Thyroid gland (tissue), 4 donors: ENCODE data around the gene CIT. TPM values are rescaled to one million over a fixed set of nuclear protein-coding genes. Genes with fewer than 3 reads are reported as not detected.

Source experiments
- DNase-seq, 2 donors: peaks; one replicate each; pipeline ENCODE4 v3.0.0-alpha.2; 2019
- H3K27ac ChIP-seq, 3 donors: fragments of 200-600 bp; sonication (generic); 1 replicate in 2 of 3; 2 replicates in 1 of 3; pipeline ENCODE4 v1.5.1; 2016 to 2019; ENCODE audit warnings: mild to moderate bottlenecking in 1 of 3, moderate library complexity in 1 of 3
- H3K27me3 ChIP-seq: fragments of 200-600 bp; sonication (generic); one replicate; pipeline ENCODE4 v1.5.1; 2019
- H3K36me3 ChIP-seq, 2 donors: fragments of 200-600 bp; sonication (generic); one replicate each; pipeline ENCODE4 v1.5.1; 2016 to 2019
- H3K4me1 ChIP-seq, 2 donors: fragments of 200-600 bp; sonication (generic); one replicate each; pipeline ENCODE4 v1.5.1; 2017 to 2019
- H3K4me3 ChIP-seq, 3 donors: fragments of 200-600 bp; sonication (generic); replicated peaks in 1 of 3; 1 replicate in 2 of 3; 2 replicates in 1 of 3; pipeline ENCODE4 v1.5.1; 2016; ENCODE audit warnings: mild to moderate bottlenecking in 1 of 3
- H3K9me3 ChIP-seq: fragments of 200-600 bp; sonication (generic); one replicate; pipeline ENCODE4 v1.5.1; 2017
- POLR2A ChIP-seq, 2 donors: fragments of 450-650 bp; IDR thresholded peaks; one replicate each; pipeline ENCODE4 v1.6.1; 2017; ENCODE audit warnings: antibody characterized with exemption in 2 of 2, mild to moderate bottlenecking in 2 of 2, moderate library complexity in 1 of 2
- WGBS, 2 donors: methylation state at CpG; one replicate each; pipeline ENCODE4 v1.1.5; 2017; 5-methylcytosine and 5-hydroxymethylcytosine counted together
- intact Hi-C: fragments of 100-400 bp; cut with DNase I; formaldehyde crosslinking; loops from one replicate; pipeline ENCODE4 v1.15.1; 2023
- total RNA-seq, 4 donors: library from RNA; depleted of rRNA; stranded (reverse); fragments of >200 nt; gene quantifications; one replicate each; pipeline ENCODE4 v1.2.3, GENCODE V29; 2016
- TF ChIP-seq, protein P1 (sequence below), 6 experiments: fragments of 200-600 bp in 3 of 6; fragments of 450-650 bp in 3 of 6; sonication (generic) in 3 of 6; IDR thresholded peaks; one replicate each; pipeline ENCODE4 v1.5.1; 2016 to 2019; ENCODE audit warnings: antibody characterized with exemption in 6 of 6, mild to moderate bottlenecking in 2 of 6, inconsistent platforms in 1 of 6, moderate library complexity in 1 of 6

The CIT gene
- total RNA-seq, 4 donors from 2014 or later = 1.8 to 9.1 (median 6.4) TPM

DNA sequence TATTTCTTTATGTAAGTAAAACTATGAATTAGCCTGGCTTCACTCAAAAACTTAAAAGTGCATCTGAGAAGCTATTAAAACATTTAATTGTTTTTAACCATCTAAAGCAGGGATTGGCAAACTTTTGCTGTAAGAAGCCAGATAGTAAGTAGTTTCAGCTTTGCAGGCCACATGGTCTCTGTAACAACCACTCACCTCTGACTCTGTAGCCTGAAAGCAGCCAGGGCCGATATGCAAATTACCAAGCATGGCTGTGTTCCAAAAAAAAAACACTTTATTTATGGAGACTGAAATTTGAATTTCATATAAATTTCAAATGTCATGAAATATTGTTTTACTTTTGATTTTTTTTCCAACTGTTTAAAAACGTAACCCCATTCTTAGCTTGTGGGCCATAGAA is 95.3 kb downstream of the CIT start:
- Histone ChIP-seq H3K36me3 (no peaks in the 10 kb centered on the region), H3K4me3 (no peak overlapping the region), H3K27ac (no peak overlapping the region), H3K4me1 (no peaks in the 10 kb centered on the region), H3K27me3 (no peaks in the 10 kb centered on the region), H3K9me3 (no peaks in the 10 kb centered on the region)
- no peak for DNase-seq
- no peak for TF ChIP-seq POLR2A (IDR thresholded peaks at IDR 0.05)
- TF ChIP-seq, protein P1, sequence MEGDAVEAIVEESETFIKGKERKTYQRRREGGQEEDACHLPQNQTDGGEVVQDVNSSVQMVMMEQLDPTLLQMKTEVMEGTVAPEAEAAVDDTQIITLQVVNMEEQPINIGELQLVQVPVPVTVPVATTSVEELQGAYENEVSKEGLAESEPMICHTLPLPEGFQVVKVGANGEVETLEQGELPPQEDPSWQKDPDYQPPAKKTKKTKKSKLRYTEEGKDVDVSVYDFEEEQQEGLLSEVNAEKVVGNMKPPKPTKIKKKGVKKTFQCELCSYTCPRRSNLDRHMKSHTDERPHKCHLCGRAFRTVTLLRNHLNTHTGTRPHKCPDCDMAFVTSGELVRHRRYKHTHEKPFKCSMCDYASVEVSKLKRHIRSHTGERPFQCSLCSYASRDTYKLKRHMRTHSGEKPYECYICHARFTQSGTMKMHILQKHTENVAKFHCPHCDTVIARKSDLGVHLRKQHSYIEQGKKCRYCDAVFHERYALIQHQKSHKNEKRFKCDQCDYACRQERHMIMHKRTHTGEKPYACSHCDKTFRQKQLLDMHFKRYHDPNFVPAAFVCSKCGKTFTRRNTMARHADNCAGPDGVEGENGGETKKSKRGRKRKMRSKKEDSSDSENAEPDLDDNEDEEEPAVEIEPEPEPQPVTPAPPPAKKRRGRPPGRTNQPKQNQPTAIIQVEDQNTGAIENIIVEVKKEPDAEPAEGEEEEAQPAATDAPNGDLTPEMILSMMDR (IDR thresholded peaks at IDR 0.05) = no peak
- WGBS, 2 donors = 89% methylated on average over 2 of the region's 2 CpGs
- intact Hi-C loops = loop anchor here (5.0 kb wide), 1 partner anchor 120 kb away; no protein-coding TSS in a partner anchor

GRCh38 chr12:119780786-119781434 is 96.2 kb downstream of the CIT start:
- WGBS, 2 donors = 29 to 42% methylated on average over 8 of the region's 8 CpGs
- H3K4me3 ChIP-seq = no peak overlapping the region
- H3K9me3 ChIP-seq = no peaks in the 10 kb centered on the region
- no peak for TF ChIP-seq POLR2A (IDR thresholded peaks at IDR 0.05)
- TF ChIP-seq, protein P1 (IDR thresholded peaks at IDR 0.05) = peak in 5 of 6 experiments; percentile 76 to 86 (median 81)
- no peaks in the 10 kb centered on the region for H3K4me1 ChIP-seq
- DNase-seq = peak; percentile 71 to 73
- H3K27me3 ChIP-seq = no peaks in the 10 kb centered on the region
- intact Hi-C loops = loop anchor here (5.0 kb wide), 1 partner anchor 119 kb away; no protein-coding TSS in a partner anchor
- H3K36me3 ChIP-seq = no peaks in the 10 kb centered on the region
- no peak overlapping the region for H3K27ac ChIP-seq

GRCh38 chr12:119775246-119775895 is 101.7 kb downstream of the CIT start:
- WGBS, 2 donors = 96 to 97% methylated on average over 7 of the region's 7 CpGs
- no peaks in the 10 kb centered on the region for H3K27me3 ChIP-seq
- TF ChIP-seq, protein P1 (IDR thresholded peaks at IDR 0.05) = no peak
- TF ChIP-seq POLR2A (IDR thresholded peaks at IDR 0.05) = no peak
- no peak overlapping the region for H3K27ac ChIP-seq
- intact Hi-C loops = no loop called here
- no peak for DNase-seq
- H3K4me1 ChIP-seq = no peaks in the 10 kb centered on the region
- no peaks in the 10 kb centered on the region for H3K9me3 ChIP-seq
- no peaks in the 10 kb centered on the region for H3K36me3 ChIP-seq
- H3K4me3 ChIP-seq = no peak overlapping the region

- Histone ChIP-seq H3K27me3 (no peaks in the 10 kb centered on the region), H3K4me1 (no peaks in the 10 kb centered on the region), H3K27ac (no peak overlapping the region), H3K9me3 (no peaks in the 10 kb centered on the region), H3K4me3 (no peak overlapping the region), H3K36me3 (no peaks in the 10 kb centered on the region)
- TF ChIP-seq, protein P1 (IDR thresholded peaks at IDR 0.05) = no peak
- no peak for TF ChIP-seq POLR2A (IDR thresholded peaks at IDR 0.05)
- 91 to 95% methylated on average over 4 of the region's 4 CpGs for WGBS, 2 donors
- no peak for DNase-seq
- intact Hi-C loops = no loop called here
These were observed 104.7 kb downstream of the CIT start for GRCh38 chr12:119772431-119772830.

GRCh38 chr12:119770146-119770545 is 107.0 kb downstream of the CIT start:
- Histone ChIP-seq H3K4me3 (no peak overlapping the region), H3K27me3 (no peaks in the 10 kb centered on the region), H3K36me3 (no peaks in the 10 kb centered on the region), H3K27ac (no peak overlapping the region), H3K4me1 (no peaks in the 10 kb centered on the region), H3K9me3 (no peaks in the 10 kb centered on the region)
- TF ChIP-seq POLR2A (IDR thresholded peaks at IDR 0.05) = no peak
- 94 to 97% methylated on average over 5 of the region's 5 CpGs for whole genome bisulfite sequencing, 2 donors
- DNase-seq = no peak
- intact Hi-C loops = no loop called here
